Measurements from ENCODE around the gene MPV17L.
"Not testable (repeated sequence)": the region's sequence is repeated elsewhere in the genome, so short reads cannot be mapped to it uniquely, and the experiment has no call there.

MPV17L gene

GRCh38 chr16:15398618-15399316 is 3.2 kb downstream of the MPV17L start:
- H3K4me3 ChIP-seq (ENCODE audit: low read depth, low read length) = no peak overlapping the region
- no peak for DNase-seq (ENCODE audit: low read depth)
- TF ChIP-seq CTCF (IDR thresholded peaks at IDR 0.05; ENCODE audit: low read depth, low read length, missing control alignments) = no peak

- TF ChIP-seq CTCF (IDR thresholded peaks at IDR 0.05; ENCODE audit: low read depth, low read length, missing control alignments) = no peak
- no peak for DNase-seq (ENCODE audit: low read depth)
- no peak overlapping the region for H3K4me3 ChIP-seq (ENCODE audit: low read depth, low read length)
These were observed 3.8 kb downstream of the MPV17L start for GRCh38 chr16:15399317-15399716.

- not testable (repeated sequence) for DNase-seq (ENCODE audit: low read depth); H3K4me3 ChIP-seq (ENCODE audit: low read depth, low read length)
These were observed 4.8 kb downstream of the MPV17L start for GRCh38 chr16:15400314-15400713.

- no peak overlapping the region for H3K4me3 ChIP-seq (ENCODE audit: low read depth, low read length)
- DNase-seq (ENCODE audit: low read depth) = no peak
- TF ChIP-seq CTCF (IDR thresholded peaks at IDR 0.05; ENCODE audit: low read depth, low read length, missing control alignments) = no peak
These were observed 6.4 kb downstream of the MPV17L start for GRCh38 chr16:15401972-15402371.

- no peak overlapping the region for H3K4me3 ChIP-seq (ENCODE audit: low read depth, low read length)
- no peak for DNase-seq (ENCODE audit: low read depth)
- TF ChIP-seq CTCF (IDR thresholded peaks at IDR 0.05; ENCODE audit: low read depth, low read length, missing control alignments) = no peak
These were observed 7.9 kb downstream of the MPV17L start for GRCh38 chr16:15403392-15403995.

- not testable (repeated sequence) for DNase-seq (ENCODE audit: low read depth)
These were observed 8.5 kb downstream of the MPV17L start for GRCh38 chr16:15404091-15404490.

GRCh38 chr16:15404792-15405191 is 9.2 kb downstream of the MPV17L start:
- H3K4me3 ChIP-seq (ENCODE audit: low read depth, low read length) = no peak overlapping the region
- TF ChIP-seq CTCF (IDR thresholded peaks at IDR 0.05; ENCODE audit: low read depth, low read length, missing control alignments) = no peak
- no peak for DNase-seq (ENCODE audit: low read depth)

More at GRCh38 chr16:15404091-15404490, 8.5 kb downstream of the MPV17L start:
- H3K4me3 ChIP-seq (ENCODE audit: low read depth, low read length) = not testable (repeated sequence)

- not testable (repeated sequence) for H3K4me3 ChIP-seq (ENCODE audit: low read depth, low read length); DNase-seq (ENCODE audit: low read depth)
These were observed 12.2 kb downstream of the MPV17L start for GRCh38 chr16:15407756-15408155.

GRCh38 chr16:15409476-15409875 is 13.9 kb downstream of the MPV17L start:
- not testable (repeated sequence) for DNase-seq (ENCODE audit: low read depth); H3K4me3 ChIP-seq (ENCODE audit: low read depth, low read length)
